Panc1 (cell line): ENCODE results near the gene ABTB2.
A peak's percentile ranks its signal among the peaks of the same experiment; 100 is the strongest.

Source experiments
- CTCF ChIP-seq: fragments of 450-650 bp; IDR thresholded peaks from 2 replicates; pipeline ENCODE4 v1.5.1; 2017; ENCODE audit warnings: mild to moderate bottlenecking
- POLR2AphosphoS5 ChIP-seq: IDR thresholded peaks from 2 replicates; pipeline ENCODE4 v1.6.1; 2012; ENCODE audit warnings: mild to moderate bottlenecking, low read depth, low read length, moderate library complexity
- REST ChIP-seq, 2 experiments: IDR thresholded peaks; 2 replicates each; pipeline ENCODE4 v1.6.1; 2011 to 2012; ENCODE audit warnings: low read depth in 2 of 2, control low read depth in 1 of 2, low read length in 1 of 2, mild to moderate bottlenecking in 1 of 2, moderate library complexity in 1 of 2; ENCODE audit not compliant: insufficient read depth in 1 of 2
- SIN3A ChIP-seq: IDR thresholded peaks from 2 replicates; pipeline ENCODE4 v1.6.1; 2012; ENCODE audit warnings: low read depth, mild to moderate bottlenecking, low read length, moderate library complexity, borderline replicate concordance; ENCODE audit not compliant: insufficient read depth

- TF ChIP-seq CTCF = no peak
- peak; percentile 33; the same call in 1 of the 2 replicates for TF ChIP-seq POLR2AphosphoS5
- no peak for TF ChIP-seq REST (IDR thresholded peaks at IDR 0.05; ENCODE audit: insufficient read depth in 1 of 2, low read depth in 2 of 2, low read length in 1 of 2)
- TF ChIP-seq SIN3A = no peak
These were observed 205.6 kb downstream of the ABTB2 start for GRCh38 chr11:34151916-34152845.
